Measurements from ENCODE around the gene PTH2. TPM values are rescaled to one million over a fixed set of nuclear protein-coding genes. Genes with fewer than 3 reads are reported as not detected.

The PTH2 gene
- total and polyA plus RNA-seq, 2 of the 8 experiments (the other 6 are each of a cell fraction or from before 2014, with no cell fraction given), result not detected

- H2BK12ac ChIP-seq (ENCODE audit: low read depth, low read length), result no peak overlapping the region
- DNase-seq (ENCODE audit: low read depth in 1 of 2, low spot score in 2 of 2) (no peak), FAIRE-seq (no peak)
- H3K4me3 ChIP-seq (ENCODE audit: extremely low read depth in 1 of 4, insufficient read depth in 2 of 4, low read depth in 3 of 4, low read length in 4 of 4), result no peak overlapping the region
- no peak overlapping the region for H4K8ac ChIP-seq (ENCODE audit: extremely low read depth, insufficient read depth, low read length)
- no peak overlapping the region for H4K91ac ChIP-seq (replicated peaks; ENCODE audit: insufficient read length, low read length)
- H3K23ac ChIP-seq (ENCODE audit: insufficient read length), result no peak overlapping the region
- no peaks in the 10 kb centered on the region for H3K23me2 ChIP-seq (ENCODE audit: low read depth, low read length)
- H3K56ac ChIP-seq (replicated peaks; ENCODE audit: insufficient read length, low read depth, low read length), result no peak overlapping the region
- H4K20me1 ChIP-seq (replicated peaks in 1 of 2; ENCODE audit: control insufficient read depth in 1 of 2, insufficient read depth in 2 of 2, low read length in 2 of 2), result no peaks in the 10 kb centered on the region
- no peak overlapping the region for H3K14ac ChIP-seq (ENCODE audit: insufficient read length)
- no peak overlapping the region for H2BK15ac ChIP-seq (ENCODE audit: low read length)
- no peak overlapping the region for H4K5ac ChIP-seq (ENCODE audit: insufficient read length, low read depth, low read length)
- H3K36me3 ChIP-seq (ENCODE audit: control insufficient read depth in 2 of 4, insufficient read depth in 4 of 4, low read length in 3 of 4), result no peaks in the 10 kb centered on the region
- CTCF ChIA-PET (ENCODE audit: partially characterized antibody), result interaction anchor here (0.9 to 10.4 kb wide), 5 partner anchors 18 to 43 kb away, joined by 3 to 291 read pairs (median 4); no protein-coding TSS in a partner anchor
- no peaks in the 10 kb centered on the region for H3K79me1 ChIP-seq (ENCODE audit: low read depth, low read length)
- no peak overlapping the region for H2BK120ac ChIP-seq (replicated peaks; ENCODE audit: low read depth, low read length)
- peak overlapping the region; percentile 34; the same call in 1 of the 2 replicates for H2BK20ac ChIP-seq (ENCODE audit: low read length)
- POLR2A ChIA-PET (ENCODE audit: partially characterized antibody), result interaction anchor here (1.2 to 2.0 kb wide), 4 partner anchors 20 to 95 kb away, joined by 4 to 6 read pairs (median 4); partner anchors contain the start of gene PIH1D1
- H2AFZ ChIP-seq (ENCODE audit: low read length), result no peak overlapping the region
- no peaks in the 10 kb centered on the region for H3K9me3 ChIP-seq (ENCODE audit: insufficient read depth in 2 of 2, low read depth in 1 of 2, low read length in 1 of 2)
- H3K18ac ChIP-seq (ENCODE audit: extremely low read depth, low read length), result no peak overlapping the region
- H3K79me2 ChIP-seq (ENCODE audit: control insufficient read depth in 1 of 2, insufficient read depth in 2 of 2, low read length in 2 of 2), result no peaks in the 10 kb centered on the region
- no peak overlapping the region for H3K27ac ChIP-seq (ENCODE audit: low read depth, low read length)
- H3K4ac ChIP-seq (replicated peaks; ENCODE audit: insufficient read length, low read depth, low read length), result no peak overlapping the region
- peaks cover 0 to 16% (median 8%) of the 10 kb centered on the region in 4 experiments; a peak in 3 of 7 replicates for H3K4me1 ChIP-seq (replicated peaks in 1 of 4; ENCODE audit: control insufficient read depth in 3 of 4, insufficient read depth in 4 of 4, low read length in 3 of 4)
- 82% methylated on average over 8 of the region's 8 CpGs; no CpG with 5 or more reads in 1 of the 2 experiments for WGBS, 2 experiments (ENCODE audit: extremely low coverage in 1 of 2, insufficient coverage in 1 of 2, insufficient read length in 1 of 2, insufficient replicate concordance in 2 of 2, low coverage in 1 of 2, low lambda C conversion rate in 2 of 2, missing lambda C conversion rate in 1 of 2)
- H3K27me3 ChIP-seq (replicated peaks in 1 of 4; ENCODE audit: control insufficient read depth in 3 of 4, extremely low read depth in 1 of 4, insufficient read depth in 3 of 4, low read length in 3 of 4), result no peaks in the 10 kb centered on the region
- H3K9ac ChIP-seq (replicated peaks in 1 of 4; ENCODE audit: extremely low read depth in 1 of 4, low read depth in 3 of 4, low read length in 3 of 4), result no peak overlapping the region
- no peak overlapping the region for H2BK5ac ChIP-seq (ENCODE audit: low read depth, low read length)
- H3K4me2 ChIP-seq (ENCODE audit: insufficient read depth in 1 of 2, low read depth in 2 of 2, low read length in 2 of 2), result no peak overlapping the region
- H2AK5ac ChIP-seq (ENCODE audit: low read depth, low read length), result no peak overlapping the region
- TF ChIP-seq TCF12 (IDR thresholded peaks at IDR 0.05; ENCODE audit: low read depth, low read length), result no peak
- no peak for TF ChIP-seq FOSL1 (IDR thresholded peaks at IDR 0.05; ENCODE audit: insufficient read depth, low read depth, low read length)
- TF ChIP-seq USF2 (IDR thresholded peaks at IDR 0.05; ENCODE audit: low read length), result no peak
- no peak for TF ChIP-seq RFX5 (IDR thresholded peaks at IDR 0.05; ENCODE audit: borderline replicate concordance, low read depth, low read length)
- no peak for TF ChIP-seq SRF (IDR thresholded peaks at IDR 0.05; ENCODE audit: low read depth, low read length)
- no peak for TF ChIP-seq TBP (IDR thresholded peaks at IDR 0.05; ENCODE audit: low read depth, low read length)
- TF ChIP-seq POU5F1 (IDR thresholded peaks at IDR 0.05; ENCODE audit: low read depth, low read length), result no peak
- TF ChIP-seq YY1 (IDR thresholded peaks at IDR 0.05; ENCODE audit: low read depth, low read length), result no peak
- no peak for TF ChIP-seq EZH2 (IDR thresholded peaks at IDR 0.05; ENCODE audit: low read depth, low read length, severe bottlenecking)
- TF ChIP-seq HDAC6 (IDR thresholded peaks at IDR 0.05; ENCODE audit: low read depth, low read length), result no peak
Measured at GRCh38 chr19:49396738-49397505, 26.3 kb downstream of the PTH2 start.
